Measurements from ENCODE around the gene TAP1. TPM values are rescaled to one million over a fixed set of nuclear protein-coding genes. Genes with fewer than 3 reads are reported as not detected.
A peak's percentile ranks its signal among the peaks of the same experiment; 100 is the strongest.

Gene TAP1
- total and polyA plus RNA-seq, 10 of the 15 experiments (the other 5 are each of a cell fraction or from before 2014, with no cell fraction given): 33.4 to 249 (median 169) TPM

DNA sequence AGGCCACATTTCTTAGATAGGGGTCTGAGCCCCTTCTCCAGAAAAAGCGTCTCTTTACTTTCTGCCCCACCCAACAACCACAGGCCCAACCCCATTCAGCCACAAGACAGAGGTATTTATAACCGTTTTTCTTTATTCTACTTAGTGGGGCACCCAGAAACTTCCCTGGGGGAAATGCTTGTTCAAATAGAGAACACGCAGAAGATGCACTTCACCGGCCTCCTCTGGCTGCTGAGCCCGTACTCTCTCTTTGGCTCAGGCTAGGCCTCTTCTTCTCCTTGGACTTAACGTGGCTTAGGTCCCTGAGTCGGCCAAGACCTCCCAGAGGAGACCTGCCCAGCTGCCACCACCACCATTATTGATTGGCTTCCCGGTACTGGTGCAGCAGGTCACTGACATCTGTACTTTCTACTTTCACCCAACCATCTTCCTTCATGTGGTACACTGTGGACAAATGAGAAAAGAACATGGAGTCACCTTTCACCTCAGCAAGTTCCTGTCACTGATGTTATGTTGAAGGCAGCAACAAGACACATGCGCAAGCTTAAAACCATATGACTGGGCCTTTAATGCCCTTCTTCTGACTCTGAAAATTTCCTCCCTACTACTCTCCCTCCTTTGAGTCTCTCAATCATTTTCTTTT is 12.8 kb downstream of the TAP1 start:
- intact Hi-C loops (cut with micrococcal nuclease; ENCODE audit: unreplicated experiment): loop anchor here (5.0 kb wide), 1 partner anchor 132 kb away; no protein-coding TSS in a partner anchor
- TF ChIP-seq RFX5 (IDR thresholded peaks at IDR 0.05; ENCODE audit: low read depth, low read length) (no peak), NR2C1 (IDR thresholded peaks at IDR 0.05) (peak; percentile 51), POLR2A (IDR thresholded peaks at IDR 0.05; ENCODE audit: low read depth, low read length) (peak; percentile 40; the same call in 1 of the 2 replicates), SPI1 (IDR thresholded peaks at IDR 0.05; ENCODE audit: borderline replicate concordance, insufficient read depth, low read depth, low read length) (no peak), WRNIP1 (IDR thresholded peaks at IDR 0.05; ENCODE audit: borderline replicate concordance, low read depth, low read length) (no peak), TCF3 (IDR thresholded peaks at IDR 0.05; ENCODE audit: borderline replicate concordance, insufficient read depth, low read depth, low read length) (no peak), MTA3 (IDR thresholded peaks at IDR 0.05; ENCODE audit: borderline replicate concordance, low read length) (no peak), EZH2 (IDR thresholded peaks at IDR 0.05; ENCODE audit: borderline replicate concordance, control insufficient read depth, low read depth, low read length) (no peak), ATF7 (IDR thresholded peaks at IDR 0.05; ENCODE audit: low read depth) (no peak)
- TF ChIP-seq, protein P1, sequence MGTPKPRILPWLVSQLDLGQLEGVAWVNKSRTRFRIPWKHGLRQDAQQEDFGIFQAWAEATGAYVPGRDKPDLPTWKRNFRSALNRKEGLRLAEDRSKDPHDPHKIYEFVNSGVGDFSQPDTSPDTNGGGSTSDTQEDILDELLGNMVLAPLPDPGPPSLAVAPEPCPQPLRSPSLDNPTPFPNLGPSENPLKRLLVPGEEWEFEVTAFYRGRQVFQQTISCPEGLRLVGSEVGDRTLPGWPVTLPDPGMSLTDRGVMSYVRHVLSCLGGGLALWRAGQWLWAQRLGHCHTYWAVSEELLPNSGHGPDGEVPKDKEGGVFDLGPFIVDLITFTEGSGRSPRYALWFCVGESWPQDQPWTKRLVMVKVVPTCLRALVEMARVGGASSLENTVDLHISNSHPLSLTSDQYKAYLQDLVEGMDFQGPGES (IDR thresholded peaks at IDR 0.05): no peak
- TF ChIP-seq, protein P2, sequence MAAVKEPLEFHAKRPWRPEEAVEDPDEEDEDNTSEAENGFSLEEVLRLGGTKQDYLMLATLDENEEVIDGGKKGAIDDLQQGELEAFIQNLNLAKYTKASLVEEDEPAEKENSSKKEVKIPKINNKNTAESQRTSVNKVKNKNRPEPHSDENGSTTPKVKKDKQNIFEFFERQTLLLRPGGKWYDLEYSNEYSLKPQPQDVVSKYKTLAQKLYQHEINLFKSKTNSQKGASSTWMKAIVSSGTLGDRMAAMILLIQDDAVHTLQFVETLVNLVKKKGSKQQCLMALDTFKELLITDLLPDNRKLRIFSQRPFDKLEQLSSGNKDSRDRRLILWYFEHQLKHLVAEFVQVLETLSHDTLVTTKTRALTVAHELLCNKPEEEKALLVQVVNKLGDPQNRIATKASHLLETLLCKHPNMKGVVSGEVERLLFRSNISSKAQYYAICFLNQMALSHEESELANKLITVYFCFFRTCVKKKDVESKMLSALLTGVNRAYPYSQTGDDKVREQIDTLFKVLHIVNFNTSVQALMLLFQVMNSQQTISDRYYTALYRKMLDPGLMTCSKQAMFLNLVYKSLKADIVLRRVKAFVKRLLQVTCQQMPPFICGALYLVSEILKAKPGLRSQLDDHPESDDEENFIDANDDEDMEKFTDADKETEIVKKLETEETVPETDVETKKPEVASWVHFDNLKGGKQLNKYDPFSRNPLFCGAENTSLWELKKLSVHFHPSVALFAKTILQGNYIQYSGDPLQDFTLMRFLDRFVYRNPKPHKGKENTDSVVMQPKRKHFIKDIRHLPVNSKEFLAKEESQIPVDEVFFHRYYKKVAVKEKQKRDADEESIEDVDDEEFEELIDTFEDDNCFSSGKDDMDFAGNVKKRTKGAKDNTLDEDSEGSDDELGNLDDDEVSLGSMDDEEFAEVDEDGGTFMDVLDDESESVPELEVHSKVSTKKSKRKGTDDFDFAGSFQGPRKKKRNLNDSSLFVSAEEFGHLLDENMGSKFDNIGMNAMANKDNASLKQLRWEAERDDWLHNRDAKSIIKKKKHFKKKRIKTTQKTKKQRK (IDR thresholded peaks at IDR 0.05; ENCODE audit: low read depth, low read length): no peak
- TF ChIP-seq, protein P3, sequence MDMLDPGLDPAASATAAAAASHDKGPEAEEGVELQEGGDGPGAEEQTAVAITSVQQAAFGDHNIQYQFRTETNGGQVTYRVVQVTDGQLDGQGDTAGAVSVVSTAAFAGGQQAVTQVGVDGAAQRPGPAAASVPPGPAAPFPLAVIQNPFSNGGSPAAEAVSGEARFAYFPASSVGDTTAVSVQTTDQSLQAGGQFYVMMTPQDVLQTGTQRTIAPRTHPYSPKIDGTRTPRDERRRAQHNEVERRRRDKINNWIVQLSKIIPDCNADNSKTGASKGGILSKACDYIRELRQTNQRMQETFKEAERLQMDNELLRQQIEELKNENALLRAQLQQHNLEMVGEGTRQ (IDR thresholded peaks at IDR 0.05; ENCODE audit: borderline replicate concordance, low read depth, low read length): no peak; the same call in 1 of the 2 replicates
- TF ChIP-seq, protein P4, sequence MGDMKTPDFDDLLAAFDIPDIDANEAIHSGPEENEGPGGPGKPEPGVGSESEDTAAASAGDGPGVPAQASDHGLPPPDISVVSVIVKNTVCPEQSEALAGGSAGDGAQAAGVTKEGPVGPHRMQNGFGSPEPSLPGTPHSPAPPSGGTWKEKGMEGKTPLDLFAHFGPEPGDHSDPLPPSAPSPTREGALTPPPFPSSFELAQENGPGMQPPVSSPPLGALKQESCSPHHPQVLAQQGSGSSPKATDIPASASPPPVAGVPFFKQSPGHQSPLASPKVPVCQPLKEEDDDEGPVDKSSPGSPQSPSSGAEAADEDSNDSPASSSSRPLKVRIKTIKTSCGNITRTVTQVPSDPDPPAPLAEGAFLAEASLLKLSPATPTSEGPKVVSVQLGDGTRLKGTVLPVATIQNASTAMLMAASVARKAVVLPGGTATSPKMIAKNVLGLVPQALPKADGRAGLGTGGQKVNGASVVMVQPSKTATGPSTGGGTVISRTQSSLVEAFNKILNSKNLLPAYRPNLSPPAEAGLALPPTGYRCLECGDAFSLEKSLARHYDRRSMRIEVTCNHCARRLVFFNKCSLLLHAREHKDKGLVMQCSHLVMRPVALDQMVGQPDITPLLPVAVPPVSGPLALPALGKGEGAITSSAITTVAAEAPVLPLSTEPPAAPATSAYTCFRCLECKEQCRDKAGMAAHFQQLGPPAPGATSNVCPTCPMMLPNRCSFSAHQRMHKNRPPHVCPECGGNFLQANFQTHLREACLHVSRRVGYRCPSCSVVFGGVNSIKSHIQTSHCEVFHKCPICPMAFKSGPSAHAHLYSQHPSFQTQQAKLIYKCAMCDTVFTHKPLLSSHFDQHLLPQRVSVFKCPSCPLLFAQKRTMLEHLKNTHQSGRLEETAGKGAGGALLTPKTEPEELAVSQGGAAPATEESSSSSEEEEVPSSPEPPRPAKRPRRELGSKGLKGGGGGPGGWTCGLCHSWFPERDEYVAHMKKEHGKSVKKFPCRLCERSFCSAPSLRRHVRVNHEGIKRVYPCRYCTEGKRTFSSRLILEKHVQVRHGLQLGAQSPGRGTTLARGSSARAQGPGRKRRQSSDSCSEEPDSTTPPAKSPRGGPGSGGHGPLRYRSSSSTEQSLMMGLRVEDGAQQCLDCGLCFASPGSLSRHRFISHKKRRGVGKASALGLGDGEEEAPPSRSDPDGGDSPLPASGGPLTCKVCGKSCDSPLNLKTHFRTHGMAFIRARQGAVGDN (IDR thresholded peaks at IDR 0.05): peak; percentile 61

More for the DNA sequence above, 12.8 kb downstream of the TAP1 start:
- peak overlapping the region; percentile 96 for H3K4me3 ChIP-seq
- DNase-seq (ENCODE audit: low read depth, low spot score) (no peak), FAIRE-seq (peak; percentile 88), ATAC-seq (peak; percentile 0)
- H4K20me1 ChIP-seq (ENCODE audit: control insufficient read depth, insufficient read depth): no peaks in the 10 kb centered on the region
- no peaks in the 10 kb centered on the region for H3K27me3 ChIP-seq (replicated peaks in 1 of 2; ENCODE audit: control insufficient read depth in 2 of 2, insufficient read depth in 2 of 2, low read length in 1 of 2)
- peak overlapping the region; percentile 68 for H3K27ac ChIP-seq (ENCODE audit: control insufficient read depth, insufficient read depth)
- no peaks in the 10 kb centered on the region for H3K9me3 ChIP-seq (replicated peaks; ENCODE audit: control insufficient read depth, insufficient read depth, low read length)
- RAD21 ChIA-PET (ENCODE audit: unreplicated experiment): interaction anchor here (2.9 to 10.5 kb wide), 3 partner anchors 16 to 144 kb away, joined by 25 to 269 read pairs (median 236); partner anchors contain the start of genes PSMB9 and TAP1
- CTCF ChIA-PET: interaction anchor here (0.7 to 10.7 kb wide), 8 partner anchors 10 to 144 kb away, joined by 3 to 311 read pairs (median 8); partner anchors contain the start of genes HLA-DMB, PSMB9 and TAP1
- SMC1A ChIA-PET (ENCODE audit: uncharacterized antibody, unreplicated experiment): interaction anchor here (1.4 to 6.8 kb wide), 8 partner anchors 15 to 401 kb away, joined by 3 to 226 read pairs (median 16); partner anchors contain the start of genes HLA-DMA, HLA-DRA, PSMB9 and TAP1
- POLR2A ChIA-PET: interaction anchor here (1.7 to 10.5 kb wide), 5 partner anchors 16 to 131 kb away, joined by 5 to 357 read pairs (median 15); partner anchors contain the start of genes PSMB9 and TAP1
- in situ Hi-C loops (cut with MboI): no loop called here
- peak overlapping the region; percentile 17; the same call in 1 of the 2 replicates for H3K9ac ChIP-seq (ENCODE audit: control insufficient read depth, insufficient read depth, low read length)
- under 1% methylated on average over 9 of the region's 9 CpGs for WGBS (ENCODE audit: insufficient coverage, insufficient replicate concordance, low lambda C conversion rate, missing lambda C conversion rate)
- BruUV-seq (replicated peaks): no TSS peak
- peak overlapping the region; percentile 99 for H3K4me2 ChIP-seq (ENCODE audit: control insufficient read depth, insufficient read depth)
- H3K4me1 ChIP-seq (ENCODE audit: control insufficient read depth, insufficient read depth, low read length): peaks cover 54% of the 10 kb centered on the region
- H3K79me2 ChIP-seq (ENCODE audit: control insufficient read depth, insufficient read depth, low read length): peaks cover 71% of the 10 kb centered on the region
- no peak overlapping the region for H2AFZ ChIP-seq (ENCODE audit: control insufficient read depth, low read depth, low read length)
- peaks cover 2 to 29% of the 10 kb centered on the region in 2 experiments; a peak in 3 of 4 replicates for H3K36me3 ChIP-seq (ENCODE audit: control insufficient read depth in 2 of 2, insufficient read depth in 2 of 2, low read length in 1 of 2)
